Measurements from ENCODE around the gene EVA1C. TPM values are rescaled to one million over a fixed set of nuclear protein-coding genes. Genes with fewer than 3 reads are reported as not detected.

EVA1C gene
- total RNA-seq, 1 experiment from 2014 or later, result 29.3 TPM

- CTCF ChIA-PET, result no interaction called here
- no peak overlapping the region for H3K4me2 ChIP-seq (ENCODE audit: low read length)
- H2AFZ ChIP-seq (ENCODE audit: low read depth, low read length, poor library complexity, severe bottlenecking), result no peak overlapping the region
- H3K27me3 ChIP-seq (ENCODE audit: insufficient read depth, low read length), result no peaks in the 10 kb centered on the region
- no peak overlapping the region for H3K9ac ChIP-seq (ENCODE audit: low read length)
- intact Hi-C loops (cut with micrococcal nuclease), result no loop called here
- H3K9me2 ChIP-seq (ENCODE audit: insufficient read depth), result no peaks in the 10 kb centered on the region
- no peaks in the 10 kb centered on the region for H3K79me2 ChIP-seq (ENCODE audit: insufficient read depth, low read length)
- no peak overlapping the region for H3K27ac ChIP-seq (ENCODE audit: low read depth, low read length)
- H3K4me3 ChIP-seq (replicated peaks in 1 of 2; ENCODE audit: low read depth in 1 of 2, low read length in 2 of 2), result no peak overlapping the region
- DNase-seq (ENCODE audit: low read depth, low spot score) (no peak), ATAC-seq (no peak)
- POLR2A ChIA-PET, result no interaction called here
- no peaks in the 10 kb centered on the region for H3K9me3 ChIP-seq (ENCODE audit: control insufficient read depth in 1 of 2, insufficient read depth in 1 of 2, low read depth in 1 of 2, low read length in 2 of 2)
- no TSS peak for BruUV-seq (replicated peaks)
- RAD21 ChIA-PET (ENCODE audit: low non-redundant PET in 1 of 2, low total read pairs in 2 of 2, uncharacterized antibody in 2 of 2, unreplicated experiment in 2 of 2), result no interaction called here
- no peak for TF ChIP-seq EZH2phosphoT487 (IDR thresholded peaks at IDR 0.05; ENCODE audit: borderline replicate concordance)
- TF ChIP-seq RAD21 (IDR thresholded peaks at IDR 0.05; ENCODE audit: low read depth), result no peak
- H4K20me1 ChIP-seq (ENCODE audit: insufficient read depth), result no peaks in the 10 kb centered on the region
- no peaks in the 10 kb centered on the region for H3K36me3 ChIP-seq (ENCODE audit: control insufficient read depth in 1 of 2, insufficient read depth in 2 of 2, low read length in 2 of 2)
- peaks cover 0 to 11% of the 10 kb centered on the region in 2 experiments; a peak in 1 of 4 replicates for H3K4me1 ChIP-seq (ENCODE audit: control insufficient read depth in 1 of 2, insufficient read depth in 2 of 2, low read length in 2 of 2)
These were observed 136.5 kb downstream of the EVA1C start for GRCh38 chr21:32548978-32549377.

DNA sequence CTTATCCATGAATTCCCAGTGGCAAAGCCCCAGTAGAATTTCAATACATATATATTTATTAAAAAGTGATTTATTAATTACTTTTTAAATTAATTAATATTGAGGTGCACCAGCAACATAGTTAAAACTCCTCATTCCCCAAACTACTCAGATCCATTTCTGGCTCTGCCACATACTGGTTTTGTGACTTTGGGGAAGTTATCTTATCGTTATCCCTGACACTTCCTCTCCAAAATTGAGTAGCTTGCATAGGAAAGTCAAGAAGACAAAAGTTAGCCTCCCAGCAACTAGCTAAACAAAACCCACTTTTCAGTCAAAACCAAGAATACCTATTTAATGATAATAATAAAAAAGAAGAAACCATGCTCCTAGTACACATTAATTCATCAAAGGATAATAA, 136.9 kb downstream of the EVA1C start:
- intact Hi-C loops (cut with micrococcal nuclease), result no loop called here
- H3K27me3 ChIP-seq (ENCODE audit: insufficient read depth, low read length), result no peaks in the 10 kb centered on the region
- no peak for ATAC-seq
- H3K4me2 ChIP-seq (ENCODE audit: low read length), result no peak overlapping the region
- H3K4me3 ChIP-seq (replicated peaks in 1 of 2; ENCODE audit: low read depth in 1 of 2, low read length in 2 of 2), result no peak overlapping the region
- no peaks in the 10 kb centered on the region for H3K79me2 ChIP-seq (ENCODE audit: insufficient read depth, low read length)
- ChIA-PET RAD21 (ENCODE audit: low non-redundant PET in 1 of 2, low total read pairs in 2 of 2, uncharacterized antibody in 2 of 2, unreplicated experiment in 2 of 2) (no interaction called here), CTCF (no interaction called here), POLR2A (no interaction called here)
- BruUV-seq (replicated peaks), result no TSS peak
- H2AFZ ChIP-seq (ENCODE audit: low read depth, low read length, poor library complexity, severe bottlenecking), result no peak overlapping the region
- no peak for TF ChIP-seq ZBTB33 (IDR thresholded peaks at IDR 0.05; ENCODE audit: extremely low read depth, insufficient replicate concordance, low read length)
- H3K27ac ChIP-seq (ENCODE audit: low read depth, low read length), result no peak overlapping the region
- no peaks in the 10 kb centered on the region for H3K9me3 ChIP-seq (ENCODE audit: control insufficient read depth in 1 of 2, insufficient read depth in 1 of 2, low read depth in 1 of 2, low read length in 2 of 2)
- H3K36me3 ChIP-seq (ENCODE audit: control insufficient read depth in 1 of 2, insufficient read depth in 2 of 2, low read length in 2 of 2), result no peaks in the 10 kb centered on the region
- no peak overlapping the region for H3K9ac ChIP-seq (ENCODE audit: low read length)
- no peaks in the 10 kb centered on the region for H3K9me2 ChIP-seq (ENCODE audit: insufficient read depth)
- H4K20me1 ChIP-seq (ENCODE audit: insufficient read depth), result no peaks in the 10 kb centered on the region
- H3K4me1 ChIP-seq (ENCODE audit: control insufficient read depth in 1 of 2, insufficient read depth in 2 of 2, low read length in 2 of 2), result peaks cover 0 to 11% of the 10 kb centered on the region in 2 experiments; a peak in 1 of 4 replicates
- no peak for DNase-seq (ENCODE audit: low read depth, low spot score)

Measured in HCT116 (cell line).